ENCODE measurements around the gene MUC2.

- no peak for TF ChIP-seq ATF6 (CRISPR knock-in tag; conservative IDR thresholded peaks at IDR 0.05)
- no peak for TF ChIP-seq CTCF (CRISPR knock-in tag; IDR thresholded peaks at IDR 0.05)
- no peak for TF ChIP-seq ZNF782 (CRISPR knock-in tag; IDR thresholded peaks at IDR 0.05; ENCODE audit: borderline replicate concordance)
- no peak for TF ChIP-seq CBFB (CRISPR knock-in tag; IDR thresholded peaks at IDR 0.05)
- no peak for TF ChIP-seq HMG20B (CRISPR knock-in tag; conservative IDR thresholded peaks at IDR 0.05)
- no peak for TF ChIP-seq TCF7L2 (IDR thresholded peaks at IDR 0.05; ENCODE audit: low read depth, low read length)
- no peak for TF ChIP-seq SNAI1 (CRISPR knock-in tag; IDR thresholded peaks at IDR 0.05; ENCODE audit: borderline replicate concordance)
- no peak for TF ChIP-seq ZNF280D (CRISPR knock-in tag; IDR thresholded peaks at IDR 0.05)
- TF ChIP-seq POLR2AphosphoS5 (IDR thresholded peaks at IDR 0.05; ENCODE audit: low read depth, low read length): no peak
Measured at GRCh38 chr11:1049911-1050580, 24.6 kb upstream of the MUC2 start.

Measured in HepG2 (cell line).